GM18505 (cell line): ENCODE measurements around the gene PYGO2.

Source experiments
- ATAC-seq: cut with Tn5 transposase; IDR thresholded peaks from one replicate; pipeline ENCODE4 v1.9.1; 2021; ENCODE audit not compliant: unreplicated experiment
- POLR2A ChIP-seq: IDR thresholded peaks from 4 replicates; pipeline ENCODE4 v1.6.1; 2011; ENCODE audit warnings: borderline replicate concordance; ENCODE audit not compliant: insufficient read depth, insufficient read length; ENCODE audit errors: extremely low read depth

Gene PYGO2

DNA sequence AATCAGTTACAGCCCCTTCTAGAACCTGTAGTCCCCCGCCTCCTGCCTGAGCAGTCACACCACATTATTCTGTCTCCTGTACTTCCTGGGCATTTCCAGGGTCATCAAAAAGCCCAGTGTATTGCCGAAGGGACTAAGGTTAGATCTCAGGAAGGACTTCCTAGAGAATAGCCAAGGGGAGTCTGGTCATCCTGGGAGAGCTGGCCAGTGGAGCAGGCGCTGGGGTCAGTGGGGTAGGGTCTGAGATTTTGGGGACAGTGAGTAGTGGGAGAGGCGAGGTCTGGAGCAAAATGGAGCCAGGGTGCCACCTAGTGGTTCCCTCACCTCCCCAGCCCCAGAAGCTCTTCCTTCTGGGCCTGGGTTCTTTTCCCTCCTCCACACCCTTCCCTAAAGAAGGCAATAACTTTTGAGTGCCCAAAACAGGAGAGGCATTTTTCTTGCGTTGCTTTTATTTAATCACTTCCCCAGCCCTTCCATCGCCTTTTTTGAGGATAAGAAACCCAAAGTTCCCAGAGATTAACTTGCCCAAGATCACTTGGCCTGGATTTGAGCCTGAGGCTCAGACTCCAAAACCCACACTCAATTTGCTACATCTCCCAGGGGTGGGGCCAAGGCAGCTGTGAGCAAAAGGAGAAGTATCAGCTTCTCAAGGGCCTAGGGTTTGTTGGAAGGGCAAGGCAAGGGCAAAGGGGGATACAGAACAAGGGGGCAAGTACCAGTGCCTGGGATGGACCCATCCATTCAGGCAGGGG lies 17.8 kb downstream of the PYGO2 start:
- TF ChIP-seq POLR2A, result no peak
- no peak for ATAC-seq

- no peak for ATAC-seq
- no peak for TF ChIP-seq POLR2A
These were observed 20.1 kb downstream of the PYGO2 start for GRCh38 chr1:154941333-154942013.

- no peak for TF ChIP-seq POLR2A
- ATAC-seq, result no peak
These were observed 20.9 kb downstream of the PYGO2 start for GRCh38 chr1:154940651-154941194.

GRCh38 chr1:154940213-154940560 lies 21.4 kb downstream of the PYGO2 start:
- ATAC-seq, result no peak
- peak; percentile 30 for TF ChIP-seq POLR2A

DNA sequence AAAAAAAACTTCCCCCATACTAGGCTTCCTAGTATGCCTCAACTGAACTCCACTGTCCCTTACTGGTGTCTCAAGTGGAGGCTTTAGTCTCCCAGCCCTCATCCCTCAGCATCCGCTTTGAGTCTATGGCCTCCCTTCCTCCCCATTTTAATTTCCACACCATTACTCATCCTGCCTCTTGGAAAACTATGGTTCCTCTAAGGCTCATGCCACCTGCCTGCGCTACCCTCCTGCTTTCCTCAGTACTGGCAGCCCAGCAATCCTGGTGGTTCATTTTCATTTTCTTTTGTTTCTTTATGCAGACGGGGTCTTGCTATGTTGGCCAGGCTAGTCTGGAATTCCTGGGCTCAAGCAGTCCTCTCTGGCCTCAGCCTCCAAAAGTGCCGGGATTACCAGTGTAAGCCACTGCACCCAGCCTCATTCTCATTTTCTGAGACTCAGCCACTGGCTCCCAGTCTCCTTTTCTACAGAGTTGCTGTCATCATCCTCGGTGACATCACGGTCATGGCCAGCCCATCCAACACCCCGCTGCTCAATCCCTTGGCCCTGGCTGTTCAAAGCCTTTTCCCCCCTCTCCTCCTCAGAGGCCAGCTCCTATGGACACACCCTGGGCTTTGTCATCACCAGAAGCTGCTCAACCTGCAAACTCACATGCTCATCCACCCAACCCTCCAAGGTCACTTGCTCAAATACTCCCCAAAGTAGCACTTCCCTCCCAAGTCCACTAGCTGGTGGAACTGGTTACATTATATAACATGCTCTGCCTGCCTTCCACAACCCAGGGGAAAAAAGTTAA lies 22.8 kb downstream of the PYGO2 start:
- no peak for TF ChIP-seq POLR2A

DNA sequence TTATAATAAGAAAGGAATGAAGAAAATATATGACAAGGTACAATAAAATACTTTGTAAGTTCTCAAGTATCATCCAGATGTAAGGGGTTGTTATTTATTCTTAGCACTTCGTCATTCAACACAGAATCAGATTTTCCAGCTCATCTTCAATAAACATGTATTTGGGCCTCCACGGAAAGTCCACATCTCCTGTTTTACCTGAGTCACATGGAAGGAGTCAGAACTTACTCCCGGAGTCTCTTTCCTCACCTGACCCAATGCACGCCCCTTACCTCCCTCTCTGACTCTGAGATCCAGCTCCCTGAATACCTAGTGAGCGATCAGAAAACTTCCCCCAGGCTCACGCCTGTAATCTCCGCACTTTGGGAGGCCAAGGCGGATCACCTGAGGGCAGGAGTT lies 23.6 kb downstream of the PYGO2 start:
- no peak for ATAC-seq
- no peak for TF ChIP-seq POLR2A

More for the DNA sequence above, 22.8 kb downstream of the PYGO2 start:
- no peak for ATAC-seq

- peak; percentile 58 for ATAC-seq
- no peak for TF ChIP-seq POLR2A
These were observed 24.2 kb downstream of the PYGO2 start for GRCh38 chr1:154937085-154937987.

DNA sequence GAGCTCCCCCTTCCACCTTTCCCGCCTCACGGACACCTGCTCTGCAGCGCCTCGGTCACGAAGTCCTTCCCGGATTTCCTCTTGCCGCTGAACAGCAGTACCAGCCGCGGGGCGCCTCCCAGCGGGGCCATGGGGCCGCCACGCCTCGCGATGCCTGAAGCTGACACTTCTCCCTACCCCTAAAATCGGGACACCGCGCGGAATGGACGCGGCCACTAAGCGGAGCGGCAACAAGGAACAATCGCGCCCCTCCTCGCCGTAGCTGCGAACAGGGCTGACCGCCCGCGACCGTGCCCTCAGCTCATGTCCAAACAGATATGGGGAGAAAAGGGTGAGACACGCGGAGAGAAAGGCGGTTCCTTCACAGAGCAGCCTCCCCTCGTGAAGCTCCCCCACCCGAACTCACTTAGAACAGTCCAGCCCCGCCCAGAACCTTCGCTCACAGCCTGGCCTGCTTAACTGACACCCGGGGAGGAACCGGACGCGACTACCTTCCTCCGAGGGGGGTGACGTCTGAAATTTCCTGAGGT lies 25.0 kb downstream of the PYGO2 start, which contains the start of gene PMVK:
PMVK (minus strand) TSS at position 165 of the 530 bp plus-strand sequence; CDS start at position 131, 34 bp downstream.
- peak; percentile 84 for TF ChIP-seq POLR2A
- peak; percentile 72 for ATAC-seq

- no peak for TF ChIP-seq POLR2A
- no peak for ATAC-seq
These were observed 25.6 kb downstream of the PYGO2 start for GRCh38 chr1:154935749-154936554.

GRCh38 chr1:154934358-154934948 lies 27.1 kb downstream of the PYGO2 start:
- TF ChIP-seq POLR2A, result no peak
- ATAC-seq, result no peak

- no peak for TF ChIP-seq POLR2A
- no peak for ATAC-seq
These were observed 29.6 kb downstream of the PYGO2 start for GRCh38 chr1:154931940-154932487.
